ENCODE measurements around the gene RABEP1. TPM values are rescaled to one million over a fixed set of nuclear protein-coding genes. Genes with fewer than 3 reads are reported as not detected.

Gene RABEP1
- total RNA-seq, 1 donor from 2014 or later = 44.2 TPM

DNA sequence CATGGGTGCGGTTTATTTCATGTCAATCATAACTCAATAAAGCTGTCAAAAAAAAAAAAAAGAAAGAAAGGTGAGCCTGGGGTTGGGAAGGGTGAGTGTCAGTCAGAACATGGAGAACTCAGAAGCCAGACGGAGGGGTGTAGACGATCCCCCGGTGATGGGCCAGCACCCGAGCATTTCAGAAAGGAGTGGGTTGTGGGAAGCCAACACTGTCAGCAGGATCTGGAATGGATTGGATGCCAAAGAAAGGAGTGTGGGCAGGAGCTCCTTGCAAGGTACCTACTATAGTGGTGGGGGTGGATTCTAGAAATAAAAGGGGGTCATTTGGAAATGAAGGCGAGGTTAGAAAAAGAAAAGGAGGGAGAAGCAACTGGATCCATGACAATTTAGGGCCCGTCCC lies 27.7 kb upstream of the RABEP1 start:
- Histone ChIP-seq H3K27me3 (ENCODE audit: low read depth) (no peaks in the 10 kb centered on the region), H3K36me3 (no peaks in the 10 kb centered on the region), H3K4me3 (no peak overlapping the region), H3K27ac (no peak overlapping the region), H3K4me1 (peaks cover 5% of the 10 kb centered on the region), H3K9me3 (no peaks in the 10 kb centered on the region)
- TF ChIP-seq, protein P1, sequence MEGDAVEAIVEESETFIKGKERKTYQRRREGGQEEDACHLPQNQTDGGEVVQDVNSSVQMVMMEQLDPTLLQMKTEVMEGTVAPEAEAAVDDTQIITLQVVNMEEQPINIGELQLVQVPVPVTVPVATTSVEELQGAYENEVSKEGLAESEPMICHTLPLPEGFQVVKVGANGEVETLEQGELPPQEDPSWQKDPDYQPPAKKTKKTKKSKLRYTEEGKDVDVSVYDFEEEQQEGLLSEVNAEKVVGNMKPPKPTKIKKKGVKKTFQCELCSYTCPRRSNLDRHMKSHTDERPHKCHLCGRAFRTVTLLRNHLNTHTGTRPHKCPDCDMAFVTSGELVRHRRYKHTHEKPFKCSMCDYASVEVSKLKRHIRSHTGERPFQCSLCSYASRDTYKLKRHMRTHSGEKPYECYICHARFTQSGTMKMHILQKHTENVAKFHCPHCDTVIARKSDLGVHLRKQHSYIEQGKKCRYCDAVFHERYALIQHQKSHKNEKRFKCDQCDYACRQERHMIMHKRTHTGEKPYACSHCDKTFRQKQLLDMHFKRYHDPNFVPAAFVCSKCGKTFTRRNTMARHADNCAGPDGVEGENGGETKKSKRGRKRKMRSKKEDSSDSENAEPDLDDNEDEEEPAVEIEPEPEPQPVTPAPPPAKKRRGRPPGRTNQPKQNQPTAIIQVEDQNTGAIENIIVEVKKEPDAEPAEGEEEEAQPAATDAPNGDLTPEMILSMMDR (IDR thresholded peaks at IDR 0.05) = no peak
- intact Hi-C loops (cut with DNase I) = no loop called here
- DNase-seq = no peak
- no peak for ATAC-seq

DNA sequence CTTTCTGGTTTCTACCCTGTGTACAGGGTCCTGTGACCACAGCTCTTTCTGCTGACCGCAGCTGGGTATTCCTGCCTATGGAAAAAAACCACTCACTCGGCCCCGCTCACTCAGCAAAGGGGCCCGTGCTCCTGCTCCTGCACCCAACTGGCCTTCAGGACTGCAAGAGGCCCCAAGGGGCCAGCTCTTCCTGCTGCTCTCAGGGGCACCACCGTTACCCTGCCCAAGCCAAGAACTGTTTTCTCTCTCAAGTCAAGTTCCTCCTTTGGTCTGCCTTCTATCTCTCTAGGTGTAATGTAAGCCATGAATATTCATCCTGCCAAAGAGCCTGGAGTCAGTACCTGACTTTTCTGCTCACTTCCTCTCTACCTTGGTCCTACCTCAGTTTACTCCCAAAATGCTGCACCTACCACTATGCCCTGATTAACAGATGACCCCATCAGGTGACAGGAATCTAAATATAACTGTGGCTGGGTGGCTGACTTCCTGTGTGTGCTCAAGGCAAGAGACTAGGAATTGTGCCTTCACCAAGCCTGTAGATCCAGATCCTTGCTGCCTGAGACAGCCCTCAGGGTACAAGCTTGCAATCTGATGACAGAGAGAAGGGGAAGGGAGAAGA lies 27.1 kb upstream of the RABEP1 start:
- Histone ChIP-seq H3K9me3 (no peaks in the 10 kb centered on the region), H3K4me1 (peaks cover 5% of the 10 kb centered on the region), H3K27me3 (ENCODE audit: low read depth) (no peaks in the 10 kb centered on the region), H3K36me3 (no peaks in the 10 kb centered on the region), H3K4me3 (no peak overlapping the region), H3K27ac (no peak overlapping the region)
- ATAC-seq (no peak), DNase-seq (no peak)
- TF ChIP-seq, protein P1 (IDR thresholded peaks at IDR 0.05) = no peak
- intact Hi-C loops (cut with DNase I) = no loop called here

DNA sequence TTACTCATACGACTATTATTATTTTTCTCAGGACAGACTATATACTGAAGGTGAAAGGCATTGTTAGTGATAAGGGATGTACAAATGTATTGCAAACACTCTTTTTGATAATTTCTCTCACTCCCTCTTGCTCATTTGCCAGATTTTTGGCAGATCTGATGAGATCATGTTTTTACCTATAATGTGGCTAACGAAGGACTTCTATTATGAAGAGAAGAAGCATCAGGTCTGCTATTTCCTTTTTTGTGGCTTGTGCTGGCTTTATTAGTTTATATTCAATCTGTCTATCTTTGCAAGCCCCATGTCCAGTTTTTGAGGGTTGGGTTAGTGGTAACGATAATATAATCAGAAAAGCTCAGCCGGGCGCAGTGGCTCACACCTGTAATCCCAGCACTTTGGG lies 25.0 kb upstream of the RABEP1 start:
- Histone ChIP-seq H3K36me3 (no peaks in the 10 kb centered on the region), H3K9me3 (no peaks in the 10 kb centered on the region), H3K27me3 (ENCODE audit: low read depth) (no peaks in the 10 kb centered on the region), H3K4me1 (peaks cover 5% of the 10 kb centered on the region), H3K4me3 (no peak overlapping the region), H3K27ac (no peak overlapping the region)
- ATAC-seq (no peak), DNase-seq (no peak)
- TF ChIP-seq, protein P1 (IDR thresholded peaks at IDR 0.05) = no peak
- intact Hi-C loops (cut with DNase I) = no loop called here

DNA sequence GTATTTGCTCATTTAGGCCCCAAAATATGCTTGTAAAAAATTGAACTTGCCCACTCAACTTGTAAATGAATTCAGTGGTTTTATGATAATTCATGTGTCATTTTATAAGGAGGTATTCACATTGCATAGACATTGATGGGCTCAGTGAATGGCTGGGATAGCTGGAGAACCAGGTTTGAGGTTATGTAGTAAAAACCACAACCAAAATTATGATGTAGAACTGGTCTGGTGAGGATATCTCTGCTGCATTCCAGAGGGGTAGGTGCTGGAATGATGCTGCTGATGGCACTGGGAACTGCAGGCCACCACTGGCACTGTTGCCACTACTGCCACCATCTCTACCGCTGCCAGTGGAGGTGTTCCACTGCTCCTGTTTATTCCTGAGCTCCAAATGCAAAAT lies 21.5 kb upstream of the RABEP1 start:
- no peak overlapping the region for H3K27ac ChIP-seq
- H3K27me3 ChIP-seq (ENCODE audit: low read depth) = no peaks in the 10 kb centered on the region
- TF ChIP-seq, protein P1 (IDR thresholded peaks at IDR 0.05) = no peak
- intact Hi-C loops (cut with DNase I) = no loop called here
- H3K36me3 ChIP-seq = no peaks in the 10 kb centered on the region
- no peaks in the 10 kb centered on the region for H3K4me1 ChIP-seq
- ATAC-seq (no peak), DNase-seq (no peak)
- H3K9me3 ChIP-seq = no peaks in the 10 kb centered on the region
- H3K4me3 ChIP-seq = no peak overlapping the region

DNA sequence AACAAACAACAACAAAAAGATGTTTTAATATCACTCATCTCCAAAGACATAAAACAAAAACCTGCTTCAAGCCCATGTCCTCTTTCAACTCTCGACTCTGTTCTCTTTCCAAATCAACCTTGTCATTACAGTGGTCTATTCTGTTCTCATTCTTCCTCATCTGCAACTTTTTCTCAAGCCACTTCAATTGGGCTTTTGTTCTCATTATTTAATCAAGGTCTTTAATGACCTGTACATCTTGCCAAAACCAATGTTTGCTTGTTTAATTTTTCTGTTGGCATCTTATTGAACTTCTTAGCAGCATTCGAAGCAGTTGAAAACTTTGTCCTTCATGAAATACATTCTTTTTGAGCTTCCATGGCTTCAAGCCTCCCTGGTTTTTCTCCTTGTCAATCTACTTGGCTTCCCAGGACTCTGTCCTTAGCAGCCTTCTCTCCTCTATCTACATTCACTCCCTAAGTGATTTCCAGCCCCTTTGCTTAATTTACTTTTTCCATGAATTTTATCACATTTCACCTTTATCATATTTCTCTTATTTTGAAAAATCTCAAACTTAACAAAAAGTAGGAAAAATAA lies 19.6 kb upstream of the RABEP1 start:
- DNase-seq (no peak), ATAC-seq (no peak)
- H3K4me1 ChIP-seq = no peaks in the 10 kb centered on the region
- no peaks in the 10 kb centered on the region for H3K36me3 ChIP-seq
- intact Hi-C loops (cut with DNase I) = no loop called here
- no peaks in the 10 kb centered on the region for H3K9me3 ChIP-seq
- H3K27me3 ChIP-seq (ENCODE audit: low read depth) = no peaks in the 10 kb centered on the region
- no peak overlapping the region for H3K4me3 ChIP-seq
- no peak overlapping the region for H3K27ac ChIP-seq
- TF ChIP-seq, protein P1 (IDR thresholded peaks at IDR 0.05) = no peak
